A549 (cell line): ENCODE results near the gene TCHHL1. TPM values are rescaled to one million over a fixed set of nuclear protein-coding genes. Genes with fewer than 3 reads are reported as not detected.

Experiments used
- ATAC-seq, 2 experiments: fragments of 200-7000 bp in 1 of 2; fragments of >200 bp in 1 of 2; cut with Nextera tagmentation in 1 of 2; cut with Tn5 transposase in 1 of 2; 3 replicates each; pipeline versions ENCODE4 v1.8.0 to v1.9.1; 2018 to 2020; ENCODE audit warnings: mild to moderate bottlenecking in 1 of 2, moderate library complexity in 1 of 2
- CTCF ChIA-PET: fragments of 300-600 bp; sonication (Branson Sonifier 250); formaldehyde crosslinking; extraction: SDS; loops from one replicate; lab custom pipeline; 2021; ENCODE audit warnings: antibody characterized with exemption, inconsistent platforms; lab: Yijun Ruan, JAX
- POLR2A ChIA-PET: fragments of 350-600 bp; formaldehyde crosslinking; extraction: SDS; loops from one replicate; lab custom pipeline; 2021; ENCODE audit warnings: antibody characterized with exemption, inconsistent platforms; lab: Yijun Ruan, JAX
- DNase-seq, 2 experiments: peaks; one replicate each; pipeline versions ENCODE4 v3.0.0 to v3.0.0-alpha.2; 2011 to 2016; ENCODE audit warnings: low read depth in 1 of 2, low spot score in 1 of 2
- FAIRE-seq: peaks from 2 replicates; lab custom pipeline; 2011; peaks lifted over from hg19 to GRCh38; lab: Jason Lieb, UNC
- H3K27ac ChIP-seq, 2 experiments: fragments of >200 bp; sonication (Bioruptor Twin); formaldehyde crosslinking; 3 replicates each; pipeline ENCODE4 v1.5.1; 2016 to 2017
- H3K4me1 ChIP-seq: fragments of >200 bp; sonication (Bioruptor Twin); formaldehyde crosslinking; 3 replicates; pipeline ENCODE4 v1.6.1; 2016
- H3K4me2 ChIP-seq: fragments of >200 bp; sonication (Bioruptor Twin); formaldehyde crosslinking; 3 replicates; pipeline ENCODE4 v1.6.1; 2016
- H3K4me3 ChIP-seq: fragments of >200 bp; sonication (Bioruptor Twin); formaldehyde crosslinking; 3 replicates; pipeline ENCODE4 v1.5.1; 2016
- H3K9me3 ChIP-seq: fragments of >200 bp; sonication (Bioruptor Twin); formaldehyde crosslinking; 3 replicates; pipeline ENCODE4 v1.6.1; 2016
- CEBPB ChIP-seq, 2 experiments: fragments of >200 bp in 1 of 2; sonication (Bioruptor Twin) in 1 of 2; formaldehyde crosslinking in 1 of 2; IDR thresholded peaks; 2 replicates each; pipeline ENCODE4 v1.6.1; 2012 to 2016
- CHD2 ChIP-seq: fragments of 150-350 bp; IDR thresholded peaks from 2 replicates; pipeline ENCODE4 v1.6.1; 2014; ENCODE audit warnings: low read length; ENCODE audit not compliant: partially characterized antibody
- EHF ChIP-seq: fragments of 250-450 bp; sonication (Bioruptor Pico); IDR thresholded peaks from 2 replicates; pipeline ENCODE4 v1.5.0; 2020; ENCODE audit warnings: mild to moderate bottlenecking
- EHMT2 ChIP-seq: fragments of 200-600 bp; sonication (generic); IDR thresholded peaks from 2 replicates; pipeline ENCODE4 v1.6.1; 2016; ENCODE audit warnings: antibody characterized with exemption, low read depth, mild to moderate bottlenecking, moderate library complexity
- EP300 ChIP-seq, 2 experiments: fragments of >200 bp; sonication (Bioruptor Twin); formaldehyde crosslinking; IDR thresholded peaks; 2 replicates in 1 of 2; 3 replicates in 1 of 2; pipeline ENCODE4 v1.6.1; 2016 to 2017
- FOSL2 ChIP-seq, 2 experiments: fragments of 450-650 bp in 1 of 2; fragments of >200 bp in 1 of 2; sonication (Bioruptor Twin) in 1 of 2; formaldehyde crosslinking; IDR thresholded peaks; 2 replicates each; pipeline versions ENCODE4 v1.5.0 to v1.6.1; 2016 to 2020; ENCODE audit warnings: mild to moderate bottlenecking in 1 of 2, moderate library complexity in 1 of 2
- GATA3 ChIP-seq: IDR thresholded peaks from 2 replicates; pipeline ENCODE4 v1.6.1; 2012; ENCODE audit warnings: borderline replicate concordance
- HOXB13 ChIP-seq: fragments of 250-450 bp; sonication (Bioruptor Pico); IDR thresholded peaks from 2 replicates; pipeline ENCODE4 v1.5.0; 2020; ENCODE audit warnings: low read depth, mild to moderate bottlenecking, moderate library complexity
- JUNB ChIP-seq: fragments of >200 bp; sonication (Bioruptor Twin); formaldehyde crosslinking; IDR thresholded peaks from 2 replicates; pipeline ENCODE4 v1.6.1; 2016
- KDM1A ChIP-seq: fragments of 200-600 bp; sonication (generic); IDR thresholded peaks from 2 replicates; pipeline ENCODE4 v1.6.1; 2016; ENCODE audit warnings: low read depth, mild to moderate bottlenecking
- MAFK ChIP-seq: fragments of 450-650 bp; IDR thresholded peaks from 2 replicates; pipeline ENCODE4 v1.6.1; 2014; ENCODE audit not compliant: partially characterized antibody
- NFE2L2 ChIP-seq: fragments of 150-350 bp; conservative IDR thresholded peaks from 2 replicates; pipeline ENCODE4 v1.6.1; 2014; ENCODE audit warnings: low read length
- POLR2A ChIP-seq: IDR thresholded peaks from 2 replicates; pipeline ENCODE4 v1.6.1; 2012; ENCODE audit warnings: mild to moderate bottlenecking, low read length
- RCOR1 ChIP-seq: fragments of 150-350 bp; IDR thresholded peaks from 2 replicates; pipeline ENCODE4 v1.6.1; 2014; ENCODE audit warnings: antibody characterized with exemption, low read length, low read depth
- RFX5 ChIP-seq: fragments of 450-650 bp; IDR thresholded peaks from 2 replicates; pipeline ENCODE4 v1.7.1; 2014; ENCODE audit warnings: antibody characterized with exemption, mild to moderate bottlenecking, moderate library complexity
- WGBS: methylation state at CpG from one replicate; pipeline ENCODE4 v1.1.6; 2017; ENCODE audit errors: missing lambda C conversion rate; 5-methylcytosine and 5-hydroxymethylcytosine counted together
- polyA plus RNA-seq, 4 experiments: library from polyadenylated mRNA; depleted of rRNA in 3 of 4; stranded (reverse); fragments of >200 nt; fragmentation: RNase III in 1 of 4; extraction: RNeasy Plus Mini Kit Qiagen cat#74134 plus additional on column Dnase treatment in 1 of 4; gene quantifications; 2 replicates in 3 of 4; 3 replicates in 1 of 4; pipeline ENCODE4 v1.2.3, GENCODE V29; 2011 to 2017
- TF ChIP-seq, protein P1 (sequence below): IDR thresholded peaks from 2 replicates; pipeline ENCODE4 v1.6.1; 2012; ENCODE audit warnings: low read depth, borderline replicate concordance
- TF ChIP-seq, protein P2 (sequence below): fragments of >200 bp; sonication (Bioruptor Twin); formaldehyde crosslinking; IDR thresholded peaks from 3 replicates; pipeline ENCODE4 v1.6.1; 2016
- TF ChIP-seq, protein P3 (sequence below): fragments of >200 bp; sonication (Bioruptor Twin); formaldehyde crosslinking; IDR thresholded peaks from 2 replicates; pipeline ENCODE4 v1.6.1; 2016
- TF ChIP-seq, protein P4 (sequence below): fragments of 450-650 bp; IDR thresholded peaks from 2 replicates; pipeline ENCODE4 v1.6.1; 2014; ENCODE audit warnings: antibody characterized with exemption

Gene TCHHL1
- polyA plus RNA-seq, 2 of the 4 experiments (the other 2 are of a cell fraction), result not detected

DNA sequence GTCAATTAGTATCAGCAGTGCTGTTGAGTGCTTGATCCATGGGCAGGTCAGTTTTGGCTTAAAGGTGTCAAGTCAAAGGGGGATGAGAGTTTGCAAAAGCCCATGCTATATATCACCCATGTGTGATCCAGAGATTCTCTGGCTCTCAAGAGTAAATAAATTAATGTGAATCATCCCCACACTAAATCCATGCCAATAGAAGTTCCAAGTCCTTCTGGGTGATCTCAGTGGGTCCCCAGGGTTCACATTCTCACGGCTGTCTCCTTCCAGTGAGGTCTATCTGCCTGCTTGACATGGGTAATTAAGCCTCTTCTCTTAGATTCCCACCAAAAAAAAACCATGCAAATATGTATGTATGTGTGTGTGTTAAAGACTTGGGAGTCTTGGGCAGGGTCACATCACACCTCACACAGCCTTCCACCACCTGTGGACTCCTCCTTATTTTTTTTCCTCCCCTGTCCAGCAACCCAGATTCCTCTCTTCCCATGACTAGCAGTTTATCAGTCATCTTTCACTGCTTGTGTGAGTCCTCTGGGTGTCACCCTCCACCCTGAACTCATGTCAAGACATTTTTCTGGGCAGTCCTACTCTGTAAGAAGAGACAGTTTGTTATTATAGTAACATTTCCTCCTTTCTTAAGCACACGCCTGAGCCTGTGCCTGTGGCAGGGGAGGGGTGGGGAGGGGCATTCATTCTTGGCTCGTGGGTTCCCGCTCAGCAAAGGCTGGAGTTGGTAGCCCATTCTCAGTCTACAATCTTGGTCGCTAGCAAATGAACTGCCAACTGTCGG lies 37.8 kb downstream of the TCHHL1 start:
- Histone ChIP-seq H3K27ac (peak overlapping the region; percentile 95 to 96), H3K9me3 (peaks cover 3% of the 10 kb centered on the region), H3K4me1 (peaks cover 45% of the 10 kb centered on the region), H3K4me2 (peak overlapping the region; percentile 94; the same call in 2 of the 3 replicates), H3K4me3 (no peak overlapping the region)
- peak in 1 of 2 experiments; percentile 42 for DNase-seq
- 73% methylated on average over 6 of the region's 6 CpGs for WGBS
- CTCF ChIA-PET, result interaction anchor here (1.0 to 14.0 kb wide), 15 partner anchors 10 to 408 kb away, joined by 3 to 231 read pairs (median 8); partner anchors contain the start of gene S100A11
- no peak for TF ChIP-seq HOXB13 (CRISPR knock-in tag)
- no peak for TF ChIP-seq NFE2L2
- no peak for TF ChIP-seq EHMT2
- no peak for TF ChIP-seq RCOR1
- TF ChIP-seq EP300 (IDR thresholded peaks at IDR 0.05), result no peak
- no peak for TF ChIP-seq KDM1A
- TF ChIP-seq CHD2, result no peak
- TF ChIP-seq POLR2A, result no peak
- TF ChIP-seq RFX5, result no peak
- no peak for TF ChIP-seq EHF (CRISPR knock-in tag)
- TF ChIP-seq, protein P1, sequence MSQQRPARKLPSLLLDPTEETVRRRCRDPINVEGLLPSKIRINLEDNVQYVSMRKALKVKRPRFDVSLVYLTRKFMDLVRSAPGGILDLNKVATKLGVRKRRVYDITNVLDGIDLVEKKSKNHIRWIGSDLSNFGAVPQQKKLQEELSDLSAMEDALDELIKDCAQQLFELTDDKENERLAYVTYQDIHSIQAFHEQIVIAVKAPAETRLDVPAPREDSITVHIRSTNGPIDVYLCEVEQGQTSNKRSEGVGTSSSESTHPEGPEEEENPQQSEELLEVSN, result no peak
- POLR2A ChIA-PET, result no interaction called here
- FAIRE-seq, result no peak
- no peak for ATAC-seq

DNA sequence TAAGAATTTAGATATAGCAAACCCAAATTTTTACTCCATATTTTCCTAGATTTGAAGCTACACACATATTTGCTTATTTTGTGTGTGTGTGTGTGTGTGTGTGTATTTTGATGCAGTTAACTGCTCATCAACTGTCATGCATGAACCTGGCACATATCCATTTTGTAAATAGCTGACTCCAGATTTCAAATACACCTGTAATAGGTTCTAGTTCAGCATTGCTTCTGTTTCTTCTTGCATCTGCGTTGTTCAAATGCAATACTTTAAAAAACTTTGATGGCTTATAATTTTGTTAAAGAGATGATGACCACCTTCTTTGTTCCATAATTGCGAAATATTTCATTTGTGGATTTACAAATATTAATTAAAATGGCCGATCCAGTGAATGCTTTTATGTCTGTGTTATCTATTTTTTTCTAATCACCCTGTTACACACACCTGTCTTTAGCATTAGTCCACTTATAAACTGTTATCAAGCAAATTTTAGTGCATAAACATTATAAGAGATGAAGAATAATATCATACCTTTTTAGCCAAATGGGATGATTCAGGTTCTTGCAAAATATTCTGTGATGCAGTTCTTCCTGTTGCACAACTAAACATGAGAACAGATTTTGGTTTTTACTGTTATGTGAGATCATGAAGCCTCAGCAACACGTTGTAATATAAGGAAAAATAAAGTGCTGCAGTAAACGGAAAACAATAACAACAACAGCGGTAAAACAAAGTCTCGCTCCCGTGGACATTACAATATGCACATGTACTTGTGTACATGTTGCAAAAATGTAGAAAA lies 39.4 kb downstream of the TCHHL1 start:
- Histone ChIP-seq H3K9me3 (peaks cover 10% of the 10 kb centered on the region), H3K27ac (peak overlapping the region; percentile 95 to 96), H3K4me1 (peaks cover 45% of the 10 kb centered on the region), H3K4me3 (no peak overlapping the region), H3K4me2 (peak overlapping the region; percentile 94)
- ChIA-PET CTCF (interaction anchor here (0.6 to 14.0 kb wide), 15 partner anchors 14 to 1357 kb away, joined by 3 to 231 read pairs (median 5); partner anchors contain the start of gene S100A11), POLR2A (interaction anchor here (0.7 to 3.4 kb wide), 8 partner anchors 14 to 137 kb away, joined by 3 to 118 read pairs (median 8); partner anchors contain the start of gene S100A11)
- FAIRE-seq, result no peak
- peak in 1 of 2 experiments; percentile 23 for DNase-seq
- WGBS, result 71% methylated on average over 8 of the region's 8 CpGs
- no peak for ATAC-seq
- TF ChIP-seq EP300 (IDR thresholded peaks at IDR 0.05), result peak in 1 of 2 experiments; percentile 19; a peak in 1 of 5 replicates
- TF ChIP-seq JUNB, result peak; percentile 42; the same call in 1 of the 2 replicates
- peak; percentile 20 for TF ChIP-seq MAFK
- TF ChIP-seq, protein P2, sequence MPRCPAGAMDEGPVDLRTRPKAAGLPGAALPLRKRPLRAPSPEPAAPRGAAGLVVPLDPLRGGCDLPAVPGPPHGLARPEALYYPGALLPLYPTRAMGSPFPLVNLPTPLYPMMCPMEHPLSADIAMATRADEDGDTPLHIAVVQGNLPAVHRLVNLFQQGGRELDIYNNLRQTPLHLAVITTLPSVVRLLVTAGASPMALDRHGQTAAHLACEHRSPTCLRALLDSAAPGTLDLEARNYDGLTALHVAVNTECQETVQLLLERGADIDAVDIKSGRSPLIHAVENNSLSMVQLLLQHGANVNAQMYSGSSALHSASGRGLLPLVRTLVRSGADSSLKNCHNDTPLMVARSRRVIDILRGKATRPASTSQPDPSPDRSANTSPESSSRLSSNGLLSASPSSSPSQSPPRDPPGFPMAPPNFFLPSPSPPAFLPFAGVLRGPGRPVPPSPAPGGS, result no peak
- no peak for TF ChIP-seq FOSL2 (IDR thresholded peaks at IDR 0.05)
- TF ChIP-seq FOSL2 (CRISPR knock-in tag; IDR thresholded peaks at IDR 0.05), result peak; percentile 60
- TF ChIP-seq, protein P3, sequence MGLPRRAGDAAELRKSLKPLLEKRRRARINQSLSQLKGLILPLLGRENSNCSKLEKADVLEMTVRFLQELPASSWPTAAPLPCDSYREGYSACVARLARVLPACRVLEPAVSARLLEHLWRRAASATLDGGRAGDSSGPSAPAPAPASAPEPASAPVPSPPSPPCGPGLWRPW, result peak; percentile 69
- TF ChIP-seq, protein P4, sequence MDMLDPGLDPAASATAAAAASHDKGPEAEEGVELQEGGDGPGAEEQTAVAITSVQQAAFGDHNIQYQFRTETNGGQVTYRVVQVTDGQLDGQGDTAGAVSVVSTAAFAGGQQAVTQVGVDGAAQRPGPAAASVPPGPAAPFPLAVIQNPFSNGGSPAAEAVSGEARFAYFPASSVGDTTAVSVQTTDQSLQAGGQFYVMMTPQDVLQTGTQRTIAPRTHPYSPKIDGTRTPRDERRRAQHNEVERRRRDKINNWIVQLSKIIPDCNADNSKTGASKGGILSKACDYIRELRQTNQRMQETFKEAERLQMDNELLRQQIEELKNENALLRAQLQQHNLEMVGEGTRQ, result no peak
- TF ChIP-seq RCOR1, result no peak
- TF ChIP-seq CEBPB (IDR thresholded peaks at IDR 0.05), result peak; percentile 63 to 91; a peak in 3 of 4 replicates
- TF ChIP-seq GATA3, result no peak
